ENCODE data around the gene GRB10.
"Not testable (repeated sequence)": the region's sequence is repeated elsewhere in the genome, so short reads cannot be mapped to it uniquely, and the experiment has no call there.

GRB10 gene

GRCh38 chr7:50555594-50556140 lies 227.0 kb downstream of the GRB10 start:
- no peaks in the 10 kb centered on the region for H3K4me1 ChIP-seq (ENCODE audit: insufficient read depth, low read length)
- no peak overlapping the region for H3K4me3 ChIP-seq (ENCODE audit: low read depth in 1 of 2, low read length in 2 of 2)
- no peaks in the 10 kb centered on the region for H3K27me3 ChIP-seq (ENCODE audit: control insufficient read depth in 1 of 2, insufficient read depth in 2 of 2, low read length in 2 of 2)
- H3K27ac ChIP-seq (ENCODE audit: low read depth, low read length): no peak overlapping the region
- H3K36me3 ChIP-seq (ENCODE audit: insufficient read depth, low read length): no peaks in the 10 kb centered on the region
- no peak overlapping the region for H3K9ac ChIP-seq (ENCODE audit: low read length)
- no peaks in the 10 kb centered on the region for H3K9me3 ChIP-seq (ENCODE audit: low read length)

- H3K27me3 ChIP-seq (ENCODE audit: control insufficient read depth in 1 of 2, insufficient read depth in 2 of 2, low read length in 2 of 2): no peaks in the 10 kb centered on the region
- H3K4me1 ChIP-seq (ENCODE audit: insufficient read depth, low read length): no peaks in the 10 kb centered on the region
- no peaks in the 10 kb centered on the region for H3K9me3 ChIP-seq (ENCODE audit: low read length)
- no peaks in the 10 kb centered on the region for H3K36me3 ChIP-seq (ENCODE audit: insufficient read depth, low read length)
- H3K27ac ChIP-seq (ENCODE audit: low read depth, low read length): no peak overlapping the region
- no peak overlapping the region for H3K4me3 ChIP-seq (ENCODE audit: low read depth in 1 of 2, low read length in 2 of 2)
- H3K9ac ChIP-seq (ENCODE audit: low read length): no peak overlapping the region
Measured at GRCh38 chr7:50554431-50555322, 228.0 kb downstream of the GRB10 start.

DNA sequence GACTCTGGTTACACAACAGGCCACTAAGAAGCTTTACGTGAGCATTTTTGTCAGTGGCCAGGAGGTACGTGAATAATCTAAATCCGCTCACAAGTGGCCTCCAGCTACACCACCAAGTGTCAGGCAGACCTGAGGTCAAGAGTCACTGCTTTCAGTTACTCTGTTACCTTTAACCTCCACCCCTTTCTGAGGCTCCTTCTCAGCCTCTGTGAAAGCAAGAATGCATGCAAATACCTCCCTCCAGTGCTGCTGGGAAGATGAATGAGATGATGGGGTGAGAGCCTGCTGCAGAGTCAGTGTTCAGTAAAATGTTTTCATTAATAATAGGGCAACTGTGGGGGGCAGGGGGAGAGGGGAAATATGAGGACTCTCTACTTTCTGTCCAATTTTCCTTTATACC lies 228.7 kb downstream of the GRB10 start:
- Histone ChIP-seq H3K36me3 (ENCODE audit: insufficient read depth, low read length) (no peaks in the 10 kb centered on the region), H3K9me3 (ENCODE audit: low read length) (no peaks in the 10 kb centered on the region), H3K4me3 (ENCODE audit: low read depth in 1 of 2, low read length in 2 of 2) (no peak overlapping the region), H3K4me1 (ENCODE audit: insufficient read depth, low read length) (no peaks in the 10 kb centered on the region), H3K27ac (ENCODE audit: low read depth, low read length) (no peak overlapping the region), H3K27me3 (ENCODE audit: control insufficient read depth in 1 of 2, insufficient read depth in 2 of 2, low read length in 2 of 2) (no peaks in the 10 kb centered on the region), H3K9ac (ENCODE audit: low read length) (no peak overlapping the region)

GRCh38 chr7:50552921-50553320 lies 229.8 kb downstream of the GRB10 start:
- Histone ChIP-seq H3K36me3 (ENCODE audit: insufficient read depth, low read length) (no peaks in the 10 kb centered on the region), H3K9me3 (ENCODE audit: low read length) (no peaks in the 10 kb centered on the region), H3K27me3 (ENCODE audit: control insufficient read depth in 1 of 2, insufficient read depth in 2 of 2, low read length in 2 of 2) (no peaks in the 10 kb centered on the region), H3K4me3 (ENCODE audit: low read depth in 1 of 2, low read length in 2 of 2) (no peak overlapping the region), H3K4me1 (ENCODE audit: insufficient read depth, low read length) (no peaks in the 10 kb centered on the region), H3K27ac (ENCODE audit: low read depth, low read length) (no peak overlapping the region), H3K9ac (ENCODE audit: low read length) (no peak overlapping the region)

DNA sequence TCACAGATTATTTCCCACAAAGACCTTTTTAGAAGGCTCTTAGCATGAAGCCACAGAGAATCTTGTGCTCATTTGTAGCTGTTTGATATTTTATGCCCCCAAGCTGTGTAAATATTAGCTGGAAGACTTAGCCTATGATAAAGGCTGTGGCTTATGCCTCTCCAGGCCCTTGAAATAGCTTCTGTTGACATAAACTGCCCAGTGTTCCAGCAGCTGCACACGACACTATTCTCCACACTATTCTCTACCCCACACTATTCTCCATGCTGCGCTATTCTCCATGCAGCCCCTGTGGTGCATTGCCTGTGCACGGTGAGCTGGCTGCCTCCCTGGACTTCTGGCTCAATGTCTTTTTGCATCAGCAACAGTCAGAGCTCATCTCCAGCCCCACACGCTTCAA lies 230.6 kb downstream of the GRB10 start:
- no peaks in the 10 kb centered on the region for H3K4me1 ChIP-seq (ENCODE audit: insufficient read depth, low read length)
- no peaks in the 10 kb centered on the region for H3K9me3 ChIP-seq (ENCODE audit: low read length)
- H3K36me3 ChIP-seq (ENCODE audit: insufficient read depth, low read length): no peaks in the 10 kb centered on the region
- H3K9ac ChIP-seq (ENCODE audit: low read length): no peak overlapping the region
- H3K27ac ChIP-seq (ENCODE audit: low read depth, low read length): no peak overlapping the region
- H3K27me3 ChIP-seq (ENCODE audit: control insufficient read depth in 1 of 2, insufficient read depth in 2 of 2, low read length in 2 of 2): no peaks in the 10 kb centered on the region
- H3K4me3 ChIP-seq (ENCODE audit: low read depth in 1 of 2, low read length in 2 of 2): no peak overlapping the region

DNA sequence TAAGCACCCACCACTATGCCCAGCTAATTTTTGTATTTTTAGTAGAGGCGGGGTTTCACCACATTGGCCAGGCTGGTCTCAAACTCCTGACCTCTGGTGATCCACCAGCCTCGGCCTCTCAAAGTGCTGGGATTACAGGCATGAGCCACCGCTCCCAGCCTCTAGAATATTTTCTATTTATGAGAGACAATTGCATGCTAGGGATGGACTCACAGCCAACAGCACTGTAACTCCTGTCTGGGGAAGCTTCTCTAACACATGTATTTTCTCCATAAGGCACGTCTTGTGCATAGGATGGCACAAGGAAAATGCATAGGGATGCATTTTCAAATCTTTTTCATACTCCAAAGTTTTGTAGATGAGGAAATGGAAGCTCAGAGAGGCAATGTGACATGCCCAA lies 237.1 kb downstream of the GRB10 start:
- not testable (repeated sequence) for H3K4me3 ChIP-seq (ENCODE audit: low read depth in 1 of 2, low read length in 2 of 2); H3K36me3 ChIP-seq (ENCODE audit: insufficient read depth, low read length); H3K9ac ChIP-seq (ENCODE audit: low read length); H3K4me1 ChIP-seq (ENCODE audit: insufficient read depth, low read length); H3K9me3 ChIP-seq (ENCODE audit: low read length); H3K27ac ChIP-seq (ENCODE audit: low read depth, low read length); H3K27me3 ChIP-seq (ENCODE audit: control insufficient read depth in 1 of 2, insufficient read depth in 2 of 2, low read length in 2 of 2)

DNA sequence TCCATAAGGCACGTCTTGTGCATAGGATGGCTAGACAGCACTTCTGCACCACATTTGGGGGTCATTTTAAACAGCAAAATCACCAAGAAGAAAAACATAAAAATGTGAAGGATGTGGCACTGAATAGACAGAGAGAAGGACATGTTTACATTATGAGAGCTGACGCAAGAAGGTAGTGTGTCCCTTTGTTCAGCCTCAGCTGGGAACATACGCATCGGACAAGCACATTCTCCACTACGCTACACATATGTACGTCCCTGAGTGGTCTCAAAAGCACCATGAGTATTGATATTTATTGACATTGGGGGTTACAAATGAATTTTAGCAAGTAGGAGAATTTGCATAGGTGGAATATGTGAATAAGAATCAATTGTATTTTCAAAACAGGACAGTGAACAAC lies 237.7 kb downstream of the GRB10 start:
- no peaks in the 10 kb centered on the region for H3K36me3 ChIP-seq (ENCODE audit: insufficient read depth, low read length)
- H3K27ac ChIP-seq (ENCODE audit: low read depth, low read length): no peak overlapping the region
- no peaks in the 10 kb centered on the region for H3K9me3 ChIP-seq (ENCODE audit: low read length)
- H3K9ac ChIP-seq (ENCODE audit: low read length): no peak overlapping the region
- no peaks in the 10 kb centered on the region for H3K27me3 ChIP-seq (ENCODE audit: control insufficient read depth in 1 of 2, insufficient read depth in 2 of 2, low read length in 2 of 2)
- H3K4me1 ChIP-seq (ENCODE audit: insufficient read depth, low read length): no peaks in the 10 kb centered on the region
- no peak overlapping the region for H3K4me3 ChIP-seq (ENCODE audit: low read depth in 1 of 2, low read length in 2 of 2)

- Histone ChIP-seq H3K9me3 (ENCODE audit: low read length) (no peaks in the 10 kb centered on the region), H3K27me3 (ENCODE audit: control insufficient read depth in 1 of 2, insufficient read depth in 2 of 2, low read length in 2 of 2) (no peaks in the 10 kb centered on the region), H3K9ac (ENCODE audit: low read length) (no peak overlapping the region), H3K4me1 (ENCODE audit: insufficient read depth, low read length) (no peaks in the 10 kb centered on the region), H3K36me3 (ENCODE audit: insufficient read depth, low read length) (no peaks in the 10 kb centered on the region), H3K4me3 (ENCODE audit: low read depth in 1 of 2, low read length in 2 of 2) (no peak overlapping the region), H3K27ac (ENCODE audit: low read depth, low read length) (no peak overlapping the region)
Measured at GRCh38 chr7:50543776-50544442, 238.8 kb downstream of the GRB10 start.

DNA sequence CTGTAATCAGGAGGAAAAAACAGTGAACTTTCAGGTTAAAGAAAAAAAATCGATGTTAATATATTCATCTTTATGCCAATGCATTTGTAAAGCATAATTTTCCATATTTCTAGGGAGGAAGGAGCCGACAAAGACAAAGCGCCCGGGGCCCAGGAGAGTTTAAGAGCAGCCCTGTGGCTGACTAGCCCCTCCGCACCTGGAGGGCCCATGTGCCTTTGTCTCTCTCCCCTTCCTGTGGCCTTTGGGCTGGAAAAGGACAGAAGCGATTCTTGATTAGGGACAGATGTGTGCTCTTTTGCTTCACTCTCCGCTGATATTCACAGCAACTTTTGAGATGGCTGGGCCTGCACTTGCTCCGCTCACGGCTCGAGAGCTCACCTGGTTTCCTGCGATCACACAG lies 240.6 kb downstream of the GRB10 start:
- Histone ChIP-seq H3K27me3 (ENCODE audit: control insufficient read depth in 1 of 2, insufficient read depth in 2 of 2, low read length in 2 of 2) (no peaks in the 10 kb centered on the region), H3K9me3 (ENCODE audit: low read length) (no peaks in the 10 kb centered on the region), H3K4me1 (ENCODE audit: insufficient read depth, low read length) (no peaks in the 10 kb centered on the region), H3K4me3 (ENCODE audit: low read depth in 1 of 2, low read length in 2 of 2) (no peak overlapping the region), H3K27ac (ENCODE audit: low read depth, low read length) (no peak overlapping the region), H3K36me3 (ENCODE audit: insufficient read depth, low read length) (no peaks in the 10 kb centered on the region), H3K9ac (ENCODE audit: low read length) (no peak overlapping the region)

- Histone ChIP-seq H3K27ac (ENCODE audit: low read depth, low read length) (no peak overlapping the region), H3K9ac (ENCODE audit: low read length) (no peak overlapping the region), H3K9me3 (ENCODE audit: low read length) (no peaks in the 10 kb centered on the region), H3K4me3 (ENCODE audit: low read depth in 1 of 2, low read length in 2 of 2) (no peak overlapping the region), H3K27me3 (ENCODE audit: control insufficient read depth in 1 of 2, insufficient read depth in 2 of 2, low read length in 2 of 2) (no peaks in the 10 kb centered on the region), H3K4me1 (ENCODE audit: insufficient read depth, low read length) (no peaks in the 10 kb centered on the region), H3K36me3 (ENCODE audit: insufficient read depth, low read length) (no peaks in the 10 kb centered on the region)
Measured at GRCh38 chr7:50540785-50541579, 241.7 kb downstream of the GRB10 start.
